ENCODE measurements around the gene IL36A.

IL36A gene

GRCh38 chr2:113000436-113000835 is 4.8 kb upstream of the IL36A start:
- no peak for DNase-seq (ENCODE audit: extremely low spot score, insufficient read length, low read depth)
- no peak for FAIRE-seq

GRCh38 chr2:113002677-113003076 is 2.6 kb upstream of the IL36A start:
- FAIRE-seq (no peak), DNase-seq (ENCODE audit: extremely low spot score, insufficient read length, low read depth) (no peak)

DNA sequence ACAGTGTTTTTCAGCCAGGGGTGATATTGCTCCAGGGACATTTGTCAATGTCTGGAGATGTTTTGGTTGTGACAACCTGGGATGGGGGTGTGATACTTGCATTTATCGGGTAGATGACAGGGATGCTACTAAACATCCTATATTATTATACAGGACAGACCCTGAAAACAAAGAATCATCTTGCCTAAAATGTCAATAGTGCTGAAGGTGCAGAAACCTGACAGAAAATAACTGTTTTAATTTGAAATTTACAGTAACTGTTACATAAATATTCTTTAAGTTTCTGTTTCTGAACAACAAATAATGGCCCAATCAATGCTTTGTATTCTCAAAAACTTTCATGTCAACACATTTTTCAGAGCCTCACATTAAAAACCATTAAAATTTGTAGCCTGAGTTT is 2.0 kb downstream of the IL36A start:
- FAIRE-seq (no peak), DNase-seq (ENCODE audit: extremely low spot score, insufficient read length, low read depth) (no peak)

GRCh38 chr2:113009622-113010021 is 4.4 kb downstream of the IL36A start:
- no peak for FAIRE-seq
- no peak for DNase-seq (ENCODE audit: extremely low spot score, insufficient read length, low read depth)

DNA sequence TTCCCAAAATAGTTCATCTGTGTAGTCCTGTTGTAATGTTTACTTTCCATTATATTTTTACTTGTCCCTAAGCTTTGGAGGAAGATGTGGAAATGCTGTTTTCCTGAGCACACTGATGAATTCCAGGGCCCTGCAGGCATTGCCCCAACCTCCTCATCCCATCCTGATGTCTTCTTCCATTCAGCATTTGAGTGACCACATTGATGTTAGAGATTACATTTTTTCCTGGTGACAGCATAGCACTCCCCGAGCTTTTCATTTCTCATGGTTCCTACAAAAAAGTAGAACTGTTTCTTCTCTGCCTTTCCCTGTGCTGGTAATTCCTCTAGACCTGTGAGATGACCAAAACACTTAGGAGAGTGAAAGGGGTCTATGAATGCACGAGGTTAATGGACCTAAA is 4.8 kb downstream of the IL36A start:
- FAIRE-seq = no peak

GRCh38 chr2:113011108-113011507 is 5.8 kb downstream of the IL36A start:
- DNase-seq (ENCODE audit: extremely low spot score, insufficient read length, low read depth) (no peak), FAIRE-seq (no peak)

More for the DNA sequence above, 4.8 kb downstream of the IL36A start:
- DNase-seq (ENCODE audit: extremely low spot score, insufficient read length, low read depth) = no peak

- no peak for DNase-seq (ENCODE audit: extremely low spot score, insufficient read length, low read depth)
- no peak for FAIRE-seq
Observed at GRCh38 chr2:113012436-113013335, 7.4 kb downstream of the IL36A start.

- FAIRE-seq (no peak), DNase-seq (ENCODE audit: extremely low spot score, insufficient read length, low read depth) (no peak)
Observed at GRCh38 chr2:113013336-113013661, 8.0 kb downstream of the IL36A start.

DNA sequence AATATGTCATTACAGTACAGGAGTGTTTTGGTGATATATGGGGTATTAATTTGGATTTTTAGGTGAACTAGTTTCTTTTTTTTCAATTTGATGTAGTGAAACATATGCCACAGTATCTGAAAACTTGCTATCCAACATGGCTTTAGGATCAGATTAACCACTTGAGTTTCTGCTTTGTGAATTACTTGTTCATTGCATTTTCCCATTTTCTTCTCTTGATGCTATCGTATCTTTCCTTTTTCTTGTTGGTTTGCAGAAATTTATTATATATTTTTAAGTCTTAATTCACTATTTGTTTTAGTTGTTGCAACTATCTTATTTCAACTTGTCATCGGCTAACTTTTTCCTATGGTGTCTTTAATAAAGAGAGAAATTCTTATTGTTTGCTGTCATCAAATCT is 8.8 kb downstream of the IL36A start:
- DNase-seq (ENCODE audit: extremely low spot score, insufficient read length, low read depth) (no peak), FAIRE-seq (no peak)

- DNase-seq (ENCODE audit: extremely low spot score, insufficient read length, low read depth) (no peak), FAIRE-seq (no peak)
Observed at GRCh38 chr2:113015042-113015441, 9.8 kb downstream of the IL36A start.

- FAIRE-seq (no peak), DNase-seq (ENCODE audit: extremely low spot score, insufficient read length, low read depth) (no peak)
Observed at GRCh38 chr2:113015655-113016054, 10.4 kb downstream of the IL36A start.

DNA sequence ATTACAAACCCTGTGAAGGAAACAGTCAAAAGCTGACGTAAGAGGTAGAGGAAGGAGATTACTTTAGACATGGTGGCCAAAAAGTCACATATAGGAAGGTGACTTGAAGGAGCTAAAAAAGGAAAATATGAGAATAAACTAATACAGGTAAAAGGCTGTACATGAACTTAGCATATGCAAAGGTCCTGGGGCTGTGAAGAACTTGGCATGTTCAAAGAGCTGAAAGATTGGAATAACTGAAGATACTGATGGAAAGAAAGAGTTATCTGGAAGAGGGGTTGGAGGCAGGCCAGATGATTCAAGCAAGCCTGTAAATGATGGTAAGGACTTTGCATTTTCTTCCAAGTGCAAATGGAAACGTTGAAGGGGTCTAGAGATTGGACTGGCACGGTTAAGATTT is 13.2 kb downstream of the IL36A start:
- FAIRE-seq (no peak), DNase-seq (ENCODE audit: extremely low spot score, insufficient read length, low read depth) (no peak)

- no peak for DNase-seq (ENCODE audit: extremely low spot score, insufficient read length, low read depth)
- FAIRE-seq = no peak
Observed at GRCh38 chr2:113021312-113021711, 16.1 kb downstream of the IL36A start.

- FAIRE-seq (no peak), DNase-seq (ENCODE audit: extremely low spot score, insufficient read length, low read depth) (no peak)
Observed at GRCh38 chr2:113024764-113025163, 19.5 kb downstream of the IL36A start.

DNA sequence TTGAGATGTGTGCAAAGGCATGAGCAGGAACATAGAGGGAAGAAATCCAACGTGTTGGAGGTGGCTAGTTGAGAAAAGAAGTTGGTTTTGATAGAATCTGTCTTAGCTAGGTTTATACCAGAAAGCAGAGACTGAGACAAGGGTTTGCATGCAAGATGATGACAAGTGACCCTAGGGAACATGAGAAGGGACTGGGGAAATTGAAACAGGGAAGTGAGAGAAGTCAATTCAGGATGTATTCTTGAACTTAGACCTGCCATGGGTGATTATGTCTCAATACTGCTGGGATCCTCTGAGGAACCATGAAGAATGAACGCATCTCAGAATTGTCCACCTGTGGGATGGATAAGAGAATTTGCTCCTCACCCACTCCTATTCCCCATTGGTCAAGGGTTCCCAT is 20.5 kb downstream of the IL36A start:
- FAIRE-seq (no peak), DNase-seq (ENCODE audit: extremely low spot score, insufficient read length, low read depth) (no peak)

- FAIRE-seq = no peak
Observed at GRCh38 chr2:113027691-113028090, 22.4 kb downstream of the IL36A start.

GRCh38 chr2:113028112-113028511 is 22.9 kb downstream of the IL36A start:
- no peak for DNase-seq (ENCODE audit: extremely low spot score, insufficient read length, low read depth)
- no peak for FAIRE-seq

More at GRCh38 chr2:113027691-113028090, 22.4 kb downstream of the IL36A start:
- no peak for DNase-seq (ENCODE audit: extremely low spot score, insufficient read length, low read depth)

GRCh38 chr2:113032737-113033136 is 27.5 kb downstream of the IL36A start:
- FAIRE-seq = no peak
- DNase-seq (ENCODE audit: extremely low spot score, insufficient read length, low read depth) = no peak

DNA sequence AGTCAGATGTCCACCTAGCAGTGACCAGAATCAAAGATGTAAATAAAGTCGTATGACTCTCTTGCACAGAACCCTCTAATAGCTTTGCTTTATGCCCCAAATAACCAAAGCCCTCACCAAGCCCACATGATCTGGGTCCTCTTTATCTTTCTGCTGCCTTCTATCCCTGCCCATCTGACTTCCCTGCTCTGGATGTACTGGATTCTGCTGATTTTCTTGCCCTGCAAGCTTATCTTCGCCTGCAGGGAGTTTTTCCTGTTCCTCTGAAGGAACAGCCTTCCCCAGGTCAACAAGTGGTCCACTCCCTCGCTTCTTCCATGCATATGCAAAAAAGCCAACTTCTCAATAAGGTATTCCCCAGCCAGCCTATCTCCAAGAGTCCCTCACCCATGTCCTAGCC is 28.8 kb downstream of the IL36A start:
- FAIRE-seq = no peak
- no peak for DNase-seq (ENCODE audit: extremely low spot score, insufficient read length, low read depth)

GRCh38 chr2:113036763-113037162 is 31.5 kb downstream of the IL36A start:
- FAIRE-seq (no peak), DNase-seq (ENCODE audit: extremely low spot score, insufficient read length, low read depth) (no peak)

- no peak for FAIRE-seq
- no peak for DNase-seq (ENCODE audit: extremely low spot score, insufficient read length, low read depth)
Observed at GRCh38 chr2:113038291-113038690, 33.0 kb downstream of the IL36A start.

DNA sequence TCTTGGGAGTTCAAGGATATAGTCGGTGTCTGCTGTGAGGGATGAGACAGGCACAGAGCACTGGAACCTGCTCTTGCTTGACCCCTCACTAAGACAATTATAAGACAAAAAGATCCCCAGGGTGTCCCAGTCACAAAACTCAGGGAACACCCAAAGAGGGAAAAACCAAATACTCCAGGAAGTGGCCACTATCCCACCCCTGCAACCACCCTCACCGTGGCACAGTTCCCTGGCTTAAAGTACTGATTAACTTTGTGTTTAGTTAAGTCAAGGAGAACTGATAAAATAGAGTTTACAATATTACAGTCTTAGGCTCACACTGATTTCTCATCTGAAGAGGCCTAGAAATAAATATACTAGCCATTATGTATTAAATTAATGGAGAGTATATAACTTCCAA is 33.9 kb downstream of the IL36A start:
- FAIRE-seq (no peak), DNase-seq (ENCODE audit: extremely low spot score, insufficient read length, low read depth) (no peak)
